GM10248 (cell line): ENCODE measurements around the gene PDZK1IP1.

ENCODE experiments used
- CTCF ChIA-PET: fragments of 300-600 bp; sonication (Branson Sonifier 250); formaldehyde crosslinking; extraction: SDS; loops from one replicate; lab custom pipeline; 2021; ENCODE audit warnings: antibody characterized with exemption; lab: Yijun Ruan, JAX
- POLR2A ChIA-PET: fragments of 350-650 bp; sonication (Branson Sonifier 250); formaldehyde crosslinking; extraction: SDS; loops from one replicate; lab custom pipeline; 2020; ENCODE audit warnings: antibody characterized with exemption; lab: Yijun Ruan, JAX
- DNase-seq: peaks from one replicate; pipeline ENCODE4 v3.0.0; 2012; ENCODE audit errors: extremely low spot score
- CTCF ChIP-seq: IDR thresholded peaks from 2 replicates; pipeline ENCODE4 v1.5.1; 2012; ENCODE audit warnings: mild to moderate bottlenecking, low read depth; ENCODE audit errors: extremely low read depth, missing control alignments, control extremely low read depth

Gene PDZK1IP1

GRCh38 chr1:47227341-47228232 is 37.8 kb upstream of the PDZK1IP1 start:
- POLR2A ChIA-PET, result no interaction called here
- no peak for DNase-seq
- CTCF ChIA-PET, result interaction anchor here (1.2 to 2.3 kb wide), 7 partner anchors 15 to 498 kb away, joined by 3 to 10 read pairs (median 4); no protein-coding TSS in a partner anchor
- TF ChIP-seq CTCF, result no peak

- POLR2A ChIA-PET, result no interaction called here
- CTCF ChIA-PET, result interaction anchor here (1.2 to 2.3 kb wide), 5 partner anchors 14 to 51 kb away, joined by 3 to 10 read pairs (median 4); no protein-coding TSS in a partner anchor
- DNase-seq, result no peak
- no peak for TF ChIP-seq CTCF
Observed at GRCh38 chr1:47226839-47227215, 37.0 kb upstream of the PDZK1IP1 start.

DNA sequence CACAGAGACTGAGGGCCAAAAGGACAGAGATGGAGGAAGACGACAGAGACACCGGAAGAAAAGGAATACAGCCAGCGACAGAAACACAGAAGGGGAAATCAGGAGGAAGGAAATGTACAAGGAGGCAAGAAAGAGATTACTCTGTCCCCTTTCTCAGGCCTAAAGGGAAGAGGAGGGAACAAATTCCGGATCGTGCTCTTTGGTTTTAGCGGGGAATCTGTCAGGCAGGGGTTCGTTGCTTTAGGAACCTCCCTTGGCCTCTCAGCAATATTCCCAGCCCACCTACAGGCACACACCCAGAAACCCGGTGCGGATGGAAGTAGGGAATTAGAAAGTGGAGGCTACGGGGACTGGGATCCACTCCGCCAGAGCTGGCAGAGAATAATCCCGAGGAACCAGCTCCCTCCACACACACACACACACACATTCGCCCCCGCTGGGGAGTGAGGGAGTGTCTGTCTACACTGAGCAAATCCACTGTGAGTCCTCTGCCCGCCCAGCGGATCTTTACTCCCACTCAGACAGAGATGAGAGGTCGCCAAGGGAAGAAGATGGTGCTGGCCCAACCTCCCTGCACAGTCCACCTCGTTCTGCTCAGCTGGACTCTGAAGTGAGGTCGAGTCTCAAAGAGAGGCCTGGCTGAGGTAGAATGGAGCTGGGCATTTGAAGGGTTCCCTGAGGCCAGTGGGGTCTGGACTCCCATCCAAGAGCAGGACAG is 36.4 kb upstream of the PDZK1IP1 start:
- CTCF ChIA-PET, result interaction anchor here (1.2 to 1.5 kb wide), 4 partner anchors 13 to 50 kb away, joined by 3 to 5 read pairs (median 4); no protein-coding TSS in a partner anchor
- DNase-seq, result no peak
- TF ChIP-seq CTCF, result no peak
- POLR2A ChIA-PET, result no interaction called here

DNA sequence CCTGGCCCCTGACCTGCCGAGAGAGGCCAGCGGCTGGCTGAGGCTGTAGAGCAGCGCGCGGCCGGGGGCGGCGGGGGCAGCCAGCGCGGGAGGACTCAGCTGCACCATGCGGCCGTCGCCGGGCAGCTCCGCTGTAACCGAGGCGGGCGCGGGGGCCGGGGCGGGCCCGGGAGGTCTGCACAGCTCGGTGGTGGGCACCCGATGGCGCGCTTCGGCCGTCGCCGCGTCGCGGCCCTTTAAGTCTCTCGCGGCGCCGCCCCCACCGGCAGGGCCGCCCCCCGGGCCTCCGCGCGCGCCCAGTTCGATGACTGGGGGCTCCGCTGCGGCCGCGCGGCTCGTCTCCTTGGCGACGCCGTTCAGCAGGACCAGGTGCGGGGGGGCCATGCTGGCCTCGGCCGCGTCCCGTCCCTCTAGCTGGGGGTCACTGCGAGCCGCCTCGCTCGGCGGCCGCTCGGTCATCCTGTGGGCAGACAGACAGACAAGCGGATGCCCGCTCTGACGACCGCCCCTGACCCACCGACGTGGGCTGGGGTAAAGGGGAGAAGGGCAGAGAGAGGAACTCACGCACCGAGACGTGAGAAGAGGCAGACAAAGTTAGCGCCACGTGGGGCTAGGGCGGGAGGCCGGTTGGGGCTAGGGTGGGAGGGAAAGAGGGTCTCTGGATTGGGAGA is 35.7 kb upstream of the PDZK1IP1 start:
- ChIA-PET POLR2A (no interaction called here), CTCF (interaction anchor here (1.5 kb wide), 1 partner anchor 46 kb away, joined by 5 read pairs; no protein-coding TSS in a partner anchor)
- no peak for DNase-seq
- no peak for TF ChIP-seq CTCF

DNA sequence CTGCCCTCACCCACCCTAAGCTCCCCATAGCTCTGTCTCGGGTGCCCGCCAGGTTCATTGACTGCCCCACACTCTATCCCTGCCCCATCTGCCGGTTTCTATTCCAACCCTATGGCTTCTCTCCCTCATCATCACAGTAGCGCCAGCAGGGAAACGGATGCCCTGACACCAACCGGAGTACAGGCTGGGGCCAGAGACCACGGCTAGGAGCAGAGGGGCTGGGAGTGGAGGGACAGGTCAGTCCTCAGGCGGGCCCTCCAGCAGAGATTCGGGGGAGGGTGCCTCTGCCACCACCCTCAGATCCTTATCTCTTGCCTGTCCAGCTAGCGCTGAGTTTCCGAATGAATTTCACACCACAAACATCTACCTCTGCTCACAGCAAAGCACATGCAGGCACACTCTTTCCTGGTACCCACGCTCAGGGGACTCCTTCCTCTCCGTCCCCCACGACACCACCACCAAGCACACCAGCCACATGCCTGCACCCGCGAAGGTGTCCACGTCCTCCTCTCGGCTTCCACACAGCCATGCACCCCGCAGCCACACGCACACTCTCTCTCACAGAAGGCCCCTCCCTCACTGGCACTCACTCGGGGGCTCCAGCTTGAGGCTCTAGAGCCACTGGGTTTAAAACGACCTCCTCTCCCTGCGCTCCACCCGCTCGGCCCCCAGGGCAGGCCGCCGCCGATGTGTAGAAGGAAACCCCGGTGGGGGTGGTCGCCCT is 35.0 kb upstream of the PDZK1IP1 start:
- no peak for TF ChIP-seq CTCF
- DNase-seq, result no peak
- ChIA-PET POLR2A (no interaction called here), CTCF (no interaction called here)
